ENCODE data around the gene OR52D1. TPM values are rescaled to one million over a fixed set of nuclear protein-coding genes. Genes with fewer than 3 reads are reported as not detected.

The OR52D1 gene
- total and polyA plus RNA-seq, 2 of the 13 experiments (the other 11 are each of a cell fraction or from before 2014, with no cell fraction given) = not detected

GRCh38 chr11:5488385-5488784, at the start of gene OR52D1 (continued):
- TF ChIP-seq MAZ (IDR thresholded peaks at IDR 0.05; ENCODE audit: borderline replicate concordance, low read depth, low read length) = no peak
- no peak for TF ChIP-seq MAZ (CRISPR knock-in tag; IDR thresholded peaks at IDR 0.05; ENCODE audit: low read depth)
- TF ChIP-seq RARA (CRISPR knock-in tag; IDR thresholded peaks at IDR 0.05) = no peak
- no peak for TF ChIP-seq ZBTB42 (CRISPR knock-in tag; IDR thresholded peaks at IDR 0.05)
- no peak for TF ChIP-seq SALL2 (CRISPR knock-in tag; IDR thresholded peaks at IDR 0.05)
- TF ChIP-seq ZNF496 (CRISPR knock-in tag; IDR thresholded peaks at IDR 0.05; ENCODE audit: insufficient replicate concordance) = no peak

GRCh38 chr11:5441414-5441813, 47.1 kb upstream of the OR52D1 start, which contains the start of gene OR51I1:
Gene OR51I1, minus strand, starts transcription at chr11:5441514. Its CDS starts 0 bp downstream, at chr11:5441514.
- no peak for DNase-seq (ENCODE audit: low spot score)
- no peak within 1 kb of the TSS for H3K4me2 ChIP-seq (ENCODE audit: low read depth, low read length)
- no peak within 1 kb of the TSS for H3K4me3 ChIP-seq (replicated peaks in 1 of 3; ENCODE audit: insufficient read depth in 1 of 3, low read depth in 2 of 3, low read length in 3 of 3)
- in situ Hi-C loops (cut with HindIII; ENCODE audit: extremely low pct_ligation_motif_present, low pct_unique_long_range_greater_than_20kb) (no loop called here), intact Hi-C loops (cut with micrococcal nuclease; ENCODE audit: unreplicated experiment) (no loop called here)
- POLR2A ChIA-PET = no interaction called here
- CTCF ChIA-PET (ENCODE audit: low intra/inter-chr PET ratio, low total read pairs) = no interaction called here
- H2AFZ ChIP-seq (ENCODE audit: low read length) = no peak within 1 kb of the TSS
- BruUV-seq (replicated peaks) = no TSS peak
- H3K36me3 ChIP-seq (replicated peaks in 1 of 2; ENCODE audit: control insufficient read depth in 1 of 2, insufficient read depth in 2 of 2, low read length in 2 of 2) = no peaks in the 10 kb centered on the region
- FAIRE-seq = no peak
- no peaks in the 10 kb centered on the region for H4K20me1 ChIP-seq (ENCODE audit: insufficient read depth, low read length)
- H3K9ac ChIP-seq (ENCODE audit: insufficient read depth, low read depth, low read length) = no peak within 1 kb of the TSS
- 0% methylated on average over 2 of the region's 2 CpGs for WGBS (ENCODE audit: low lambda C conversion rate)
- no peaks in the 10 kb centered on the region for H3K4me1 ChIP-seq (ENCODE audit: insufficient read depth, low read length)
- ATAC-seq = no peak
- no peaks in the 10 kb centered on the region for H3K79me2 ChIP-seq (ENCODE audit: insufficient read depth, low read length)
- 0 out of 5 replicates have a peak, but pooled peaks cover 0 to 4% of the 10 kb centered on the region in 2 experiments for H3K27me3 ChIP-seq (ENCODE audit: control insufficient read depth in 1 of 2, insufficient read depth in 2 of 2, low read length in 2 of 2)
- H3K9me3 ChIP-seq (ENCODE audit: low read length) = no peaks in the 10 kb centered on the region
- H3K27ac ChIP-seq (ENCODE audit: extremely low read length, insufficient read depth, low read length) = no peak within 1 kb of the TSS
- TF ChIP-seq ZNF674 (CRISPR knock-in tag; IDR thresholded peaks at IDR 0.05; ENCODE audit: low read depth) = no peak
- TF ChIP-seq SATB2 (CRISPR knock-in tag; IDR thresholded peaks at IDR 0.05) = no peak
- no peak for TF ChIP-seq ZNF143 (CRISPR knock-in tag; IDR thresholded peaks at IDR 0.05)
- no peak for TF ChIP-seq ZUFSP (CRISPR knock-in tag; IDR thresholded peaks at IDR 0.05; ENCODE audit: borderline replicate concordance)
- no peak for TF ChIP-seq HNF1A (IDR thresholded peaks at IDR 0.05; ENCODE audit: low read depth)
- no peak for TF ChIP-seq HNF1A (CRISPR knock-in tag; IDR thresholded peaks at IDR 0.05; ENCODE audit: borderline replicate concordance)
- TF ChIP-seq ZNF510 (CRISPR knock-in tag; IDR thresholded peaks at IDR 0.05; ENCODE audit: low read depth) = no peak
- no peak for TF ChIP-seq ZNF3 (CRISPR knock-in tag; IDR thresholded peaks at IDR 0.05)
- TF ChIP-seq SP1 (IDR thresholded peaks at IDR 0.05) = no peak
- no peak for TF ChIP-seq SP1 (CRISPR knock-in tag; IDR thresholded peaks at IDR 0.05)
- no peak for TF ChIP-seq ZNF550 (CRISPR knock-in tag; IDR thresholded peaks at IDR 0.05; ENCODE audit: borderline replicate concordance)
- TF ChIP-seq JARID2 (CRISPR knock-in tag; IDR thresholded peaks at IDR 0.05; ENCODE audit: insufficient replicate concordance) = no peak
- no peak for TF ChIP-seq SOX6 (IDR thresholded peaks at IDR 0.05)
- TF ChIP-seq SOX6 (CRISPR knock-in tag; IDR thresholded peaks at IDR 0.05) = no peak
- TF ChIP-seq ZNF224 (CRISPR knock-in tag; IDR thresholded peaks at IDR 0.05) = no peak
- no peak for TF ChIP-seq ZNF337 (CRISPR knock-in tag; IDR thresholded peaks at IDR 0.05; ENCODE audit: borderline replicate concordance, low read depth)

Measured in HepG2 (cell line).